Measurements from ENCODE around the gene RPS17. TPM values are rescaled to one million over a fixed set of nuclear protein-coding genes. Genes with fewer than 3 reads are reported as not detected.

Gene RPS17
- total RNA-seq, 4 donors from 2014 or later = 1,180 to 3,226 (median 2,104) TPM

DNA sequence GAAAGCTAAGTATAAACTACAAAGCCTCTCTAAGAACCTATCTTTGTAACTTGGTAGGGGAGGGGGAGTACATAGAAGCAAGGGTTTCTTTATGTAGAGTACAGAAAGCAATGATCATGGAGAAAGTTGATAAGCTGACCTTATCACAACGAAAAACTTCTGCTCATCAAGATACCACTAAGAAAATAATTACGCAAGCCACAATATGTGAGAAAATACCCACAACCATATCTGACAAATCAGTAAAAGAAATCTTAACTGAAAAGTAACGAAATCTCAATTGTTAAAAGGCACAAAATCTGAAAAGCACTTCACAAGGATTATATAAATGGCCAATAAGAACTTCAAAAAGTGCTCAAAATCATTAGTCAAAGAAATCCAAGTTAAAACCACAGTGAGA is 35.1 kb upstream of the RPS17 start:
- H3K4me1 ChIP-seq = peaks cover 0 to 13% of the 10 kb centered on the region in 2 donors
- H3K27ac ChIP-seq = no peak overlapping the region
- DNase-seq = no peak
- no peaks in the 10 kb centered on the region for H3K36me3 ChIP-seq
- no peak for TF ChIP-seq CTCF (IDR thresholded peaks at IDR 0.05)
- WGBS, 2 donors = 81 to 82% methylated on average over 3 of the region's 3 CpGs
- H3K27me3 ChIP-seq = no peaks in the 10 kb centered on the region
- intact Hi-C loops (cut with DNase I) = no loop called here
- no peak overlapping the region for H3K4me3 ChIP-seq (replicated peaks in 1 of 3)
- H3K9me3 ChIP-seq = no peaks in the 10 kb centered on the region

DNA sequence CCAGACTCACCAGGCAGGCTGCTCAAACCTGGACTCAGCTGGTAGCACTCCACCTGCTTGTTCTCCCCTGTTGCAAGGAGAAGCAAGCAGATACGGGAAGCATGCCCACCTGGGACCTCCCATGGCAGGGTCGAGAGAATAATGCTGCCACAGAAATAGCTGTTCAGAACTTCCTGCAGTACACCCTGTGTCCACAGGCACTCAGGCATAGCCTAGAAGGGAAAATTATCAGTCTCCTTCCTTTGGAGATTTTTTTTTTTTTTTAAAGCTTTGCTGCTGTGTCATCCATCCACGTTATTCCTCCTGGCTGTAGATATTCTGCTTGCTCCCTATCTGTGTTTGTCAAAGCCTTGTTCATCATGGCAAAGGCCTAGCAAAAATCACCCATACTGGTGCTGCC is 32.7 kb upstream of the RPS17 start:
- DNase-seq = no peak
- Histone ChIP-seq H3K4me1 (peaks cover 0 to 13% of the 10 kb centered on the region in 2 donors), H3K4me3 (replicated peaks in 1 of 3) (no peak overlapping the region), H3K9me3 (no peaks in the 10 kb centered on the region), H3K27ac (no peak overlapping the region), H3K36me3 (no peaks in the 10 kb centered on the region), H3K27me3 (no peaks in the 10 kb centered on the region)
- TF ChIP-seq CTCF (IDR thresholded peaks at IDR 0.05) (no peak), POLR2A (IDR thresholded peaks at IDR 0.05) (no peak)
- WGBS, 2 donors = 58 to 74% methylated on average over 3 of the region's 3 CpGs
- intact Hi-C loops (cut with DNase I) = no loop called here

DNA sequence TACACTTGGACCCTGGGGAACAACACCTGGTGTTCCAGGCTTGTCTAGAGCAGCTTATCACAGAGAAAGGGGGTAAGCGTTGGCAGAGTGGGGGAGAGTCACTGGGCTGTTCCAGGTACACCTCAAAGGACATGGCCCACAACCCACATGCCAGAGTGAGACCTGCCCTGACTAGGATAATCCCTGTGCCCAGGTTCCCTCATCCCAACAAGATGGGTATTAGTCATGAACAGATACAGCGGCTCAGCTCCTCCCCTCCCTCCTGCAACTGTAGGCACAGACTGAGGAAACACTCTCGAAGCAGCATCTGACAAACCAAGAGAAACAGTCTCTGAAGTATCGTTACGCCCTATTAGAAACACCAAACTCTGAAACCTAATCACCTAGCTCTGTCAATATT is 32.1 kb upstream of the RPS17 start:
- Histone ChIP-seq H3K36me3 (no peaks in the 10 kb centered on the region), H3K27me3 (no peaks in the 10 kb centered on the region), H3K4me1 (peaks cover 0 to 13% of the 10 kb centered on the region in 2 donors), H3K4me3 (replicated peaks in 1 of 3) (no peak overlapping the region), H3K9me3 (no peaks in the 10 kb centered on the region), H3K27ac (peak overlapping the region in 1 of 3 donors; percentile 28)
- intact Hi-C loops (cut with DNase I) = no loop called here
- TF ChIP-seq POLR2A (IDR thresholded peaks at IDR 0.05) (no peak), CTCF (IDR thresholded peaks at IDR 0.05) (no peak)
- WGBS, 2 donors = 45 to 65% methylated on average over 5 of the region's 5 CpGs
- peak; percentile 23 to 39 for DNase-seq

DNA sequence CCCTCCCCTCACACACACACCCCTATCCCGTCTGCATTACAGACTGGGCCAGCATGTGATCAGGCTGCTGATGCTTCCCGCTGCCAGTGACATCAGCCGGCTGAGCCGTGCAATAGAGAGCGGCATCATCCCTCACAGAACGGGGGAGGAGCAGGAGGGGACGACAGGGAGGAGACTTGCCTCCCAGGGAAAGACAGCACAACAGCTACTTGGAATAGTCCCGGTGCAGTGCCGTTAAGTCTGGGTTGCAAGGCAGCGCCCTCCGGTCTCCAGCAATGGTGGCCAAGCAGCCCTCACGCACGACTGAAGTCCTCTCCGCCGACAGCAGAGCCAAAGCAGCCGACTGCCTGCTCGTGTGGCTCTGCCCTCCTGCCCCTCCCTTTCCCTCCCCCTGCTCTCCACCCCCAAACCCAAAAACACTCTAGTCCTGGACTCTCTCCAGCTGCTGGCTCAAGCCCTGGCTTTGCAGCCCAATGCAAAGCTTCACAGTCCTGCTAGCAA is 31.5 kb upstream of the RPS17 start:
- no peaks in the 10 kb centered on the region for H3K36me3 ChIP-seq
- H3K27ac ChIP-seq = peak overlapping the region in 2 of 3 donors; percentile 24 to 28
- peak; percentile 80 to 82 for DNase-seq
- no peak for TF ChIP-seq CTCF (IDR thresholded peaks at IDR 0.05)
- TF ChIP-seq POLR2A (IDR thresholded peaks at IDR 0.05) = no peak
- peaks cover 0 to 13% of the 10 kb centered on the region in 2 donors for H3K4me1 ChIP-seq
- no peaks in the 10 kb centered on the region for H3K27me3 ChIP-seq
- intact Hi-C loops (cut with DNase I) = no loop called here
- WGBS, 2 donors = 4 to 19% methylated on average over 8 to 11 of the region's 17 CpGs
- no peak overlapping the region for H3K4me3 ChIP-seq (replicated peaks in 1 of 3)
- H3K9me3 ChIP-seq = no peaks in the 10 kb centered on the region

GRCh38 chr15:82570721-82571508 is 30.7 kb upstream of the RPS17 start:
- Histone ChIP-seq H3K27ac (peak overlapping the region in 1 of 3 donors; percentile 24), H3K36me3 (no peaks in the 10 kb centered on the region), H3K4me3 (replicated peaks in 1 of 3) (no peak overlapping the region), H3K27me3 (no peaks in the 10 kb centered on the region), H3K9me3 (no peaks in the 10 kb centered on the region), H3K4me1 (peaks cover 0 to 13% of the 10 kb centered on the region in 2 donors)
- intact Hi-C loops (cut with DNase I) = no loop called here
- DNase-seq = no peak
- TF ChIP-seq POLR2A (IDR thresholded peaks at IDR 0.05) (no peak), CTCF (IDR thresholded peaks at IDR 0.05) (no peak)
- WGBS, 2 donors = 60 to 62% methylated on average over 6 to 7 of the region's 7 CpGs
